GM12878 (cell line): ENCODE measurements around the gene HSBP1. TPM values are rescaled to one million over a fixed set of nuclear protein-coding genes. Genes with fewer than 3 reads are reported as not detected.

Experiments used
- ATAC-seq: fragments of 200-7000 bp; cut with Tn5 transposase; 3 replicates; pipeline ENCODE4 v1.9.1; 2020; ENCODE audit warnings: mild to moderate bottlenecking, moderate library complexity
- BruUV-seq: library from RNA; stranded (reverse); fragments of 400-500 nt; replicated peaks from 2 replicates; lab custom pipeline; 2021; lab: Mats Ljungman, UMichigan
- CTCF ChIA-PET: fragments of 300-600 bp; sonication (Branson Sonifier 250); formaldehyde crosslinking; extraction: SDS; loops from one replicate; lab custom pipeline; 2021; ENCODE audit warnings: inconsistent platforms; lab: Yijun Ruan, JAX
- POLR2A ChIA-PET: fragments of 350-600 bp; formaldehyde crosslinking; extraction: SDS; loops from one replicate; lab custom pipeline; 2021; ENCODE audit warnings: inconsistent platforms; lab: Charles Lee
- RAD21 ChIA-PET: fragments of 300-600 bp; sonication (Branson Sonifier 250); formaldehyde crosslinking; loops from one replicate; lab custom pipeline; 2023; ENCODE audit warnings: antibody characterized with exemption; ENCODE audit not compliant: unreplicated experiment; lab: Charles Lee
- SMC1A ChIA-PET: fragments of 300-600 bp; sonication (Branson Sonifier 250); formaldehyde crosslinking; loops from one replicate; lab custom pipeline; 2023; ENCODE audit not compliant: unreplicated experiment, uncharacterized antibody; lab: Charles Lee
- DNase-seq: peaks from one replicate; pipeline ENCODE4 v3.0.0-alpha.2; 2011; ENCODE audit warnings: low read depth, low spot score
- FAIRE-seq: peaks from 3 replicates; lab custom pipeline; 2011; peaks lifted over from hg19 to GRCh38; lab: Jason Lieb, UNC
- H2AFZ ChIP-seq: 2 replicates; pipeline ENCODE4 v1.6.0; 2011; ENCODE audit warnings: low read depth, low read length, control low read depth; ENCODE audit not compliant: control insufficient read depth
- H3K27ac ChIP-seq: 2 replicates; pipeline ENCODE4 v1.5.1; 2011; ENCODE audit warnings: control low read depth; ENCODE audit not compliant: control insufficient read depth, insufficient read depth
- H3K27me3 ChIP-seq, 2 experiments: replicated peaks in 1 of 2; 2 replicates each; pipeline versions ENCODE4 v1.6.0 to v1.6.1; 2011; ENCODE audit warnings: low read length in 1 of 2; ENCODE audit not compliant: control insufficient read depth in 2 of 2, insufficient read depth in 2 of 2
- H3K36me3 ChIP-seq, 2 experiments: 2 replicates each; pipeline ENCODE4 v1.5.1; 2011; ENCODE audit warnings: low read length in 1 of 2; ENCODE audit not compliant: control insufficient read depth in 2 of 2, insufficient read depth in 2 of 2
- H3K4me1 ChIP-seq: 2 replicates; pipeline ENCODE4 v1.6.1; 2011; ENCODE audit warnings: mild to moderate bottlenecking, low read length, moderate library complexity, mixed read lengths; ENCODE audit not compliant: control insufficient read depth, insufficient read depth
- H3K4me2 ChIP-seq: 2 replicates; pipeline ENCODE4 v1.6.0; 2011; ENCODE audit warnings: control low read depth; ENCODE audit not compliant: control insufficient read depth, insufficient read depth
- H3K4me3 ChIP-seq: fragments of 200-600 bp; sonication (generic); 2 replicates; pipeline ENCODE4 v1.5.1; 2016
- H3K79me2 ChIP-seq: 2 replicates; pipeline ENCODE4 v1.6.0; 2011; ENCODE audit warnings: low read length; ENCODE audit not compliant: control insufficient read depth, insufficient read depth
- H3K9ac ChIP-seq: 2 replicates; pipeline ENCODE4 v1.8.0; 2011; ENCODE audit warnings: low read length, control low read depth, mixed read lengths; ENCODE audit not compliant: control insufficient read depth, insufficient read depth
- H3K9me3 ChIP-seq: replicated peaks from 3 replicates; pipeline ENCODE4 v1.5.1; 2011; ENCODE audit warnings: mild to moderate bottlenecking, low read length; ENCODE audit not compliant: control insufficient read depth, insufficient read depth
- H4K20me1 ChIP-seq: 2 replicates; pipeline ENCODE4 v1.6.0; 2011; ENCODE audit not compliant: control insufficient read depth, insufficient read depth
- JUNB ChIP-seq: IDR thresholded peaks from 2 replicates; pipeline ENCODE4 v1.6.1; 2016; ENCODE audit warnings: antibody characterized with exemption, mild to moderate bottlenecking
- MTA3 ChIP-seq: IDR thresholded peaks from 2 replicates; pipeline ENCODE4 v1.6.1; 2012; ENCODE audit warnings: low read length, inconsistent platforms, borderline replicate concordance
- NFIC ChIP-seq: IDR thresholded peaks from 2 replicates; pipeline ENCODE4 v1.6.1; 2012; ENCODE audit warnings: low read depth, mild to moderate bottlenecking, inconsistent platforms, low read length, moderate library complexity
- NR2C1 ChIP-seq: fragments of 450-650 bp; IDR thresholded peaks from 2 replicates; pipeline ENCODE4 v1.6.1; 2017; ENCODE audit warnings: antibody characterized with exemption, mild to moderate bottlenecking, moderate library complexity
- RCOR1 ChIP-seq: conservative IDR thresholded peaks from 2 replicates; pipeline ENCODE4 v1.6.1; 2012; ENCODE audit warnings: low read depth, low read length, improper control_type of control experiment
- RUNX3 ChIP-seq: IDR thresholded peaks from 2 replicates; pipeline ENCODE4 v1.6.1; 2012; ENCODE audit warnings: low read length, inconsistent platforms
- WGBS: methylation state at CpG from one replicate; pipeline ENCODE4 v1.1.6; 2016; ENCODE audit warnings: low lambda C conversion rate; ENCODE audit not compliant: insufficient replicate concordance, insufficient coverage; ENCODE audit errors: missing lambda C conversion rate; 5-methylcytosine and 5-hydroxymethylcytosine counted together
- in situ Hi-C: fragments of 300-500 bp; cut with MboI; formaldehyde crosslinking; loops from 9 replicates; pipeline ENCODE4 v1.14.3; 2018; ENCODE audit warnings: mixed read lengths
- intact Hi-C: fragments of 100-400 bp; cut with micrococcal nuclease; formaldehyde crosslinking; loops from one replicate; pipeline ENCODE4 v1.14.2; 2022; ENCODE audit not compliant: unreplicated experiment
- polyA plus RNA-seq, 11 experiments: library from polyadenylated mRNA; depleted of rRNA in 4 of 11; unstranded in 6 of 11; stranded (reverse) in 5 of 11; fragments of >200 nt; fragmentation: Nextera tagmentation in 4 of 11; fragmentation: Illumina TruSeq in 1 of 11; extraction: Ambion mirVana in 4 of 11; extraction: Trizol in 1 of 11; gene quantifications; 1 replicate in 1 of 11; 2 replicates in 10 of 11; pipeline versions ENCODE4 v1.2.1 to v1.2.3, GENCODE V29; 2011 to 2016; ENCODE audit warnings: inconsistent platforms in 2 of 11, missing spikeins in 2 of 11, low read depth in 1 of 11
- total RNA-seq, 4 experiments: library from RNA; depleted of rRNA in 3 of 4; stranded (reverse); fragments of >200 nt in 3 of 4; fragmentation: Illumina TruSeq in 1 of 4; extraction: Trizol in 1 of 4; gene quantifications; 2 replicates each; pipeline versions ENCODE4 v1.2.1 to v1.2.3, GENCODE V29; 2013 to 2021
- TF ChIP-seq, protein P1 (sequence below): fragments of 450-650 bp; IDR thresholded peaks from 2 replicates; pipeline ENCODE4 v1.6.1; 2016; ENCODE audit warnings: mild to moderate bottlenecking
- TF ChIP-seq, protein P2 (sequence below): fragments of 450-650 bp; IDR thresholded peaks from 2 replicates; pipeline ENCODE4 v1.6.1; 2018; ENCODE audit warnings: borderline replicate concordance, mild to moderate bottlenecking; ENCODE audit not compliant: partially characterized antibody
- TF ChIP-seq, protein P3 (sequence below): fragments of 450-650 bp; formaldehyde crosslinking; IDR thresholded peaks from 2 replicates; pipeline ENCODE4 v1.5.0; 2022; ENCODE audit warnings: mild to moderate bottlenecking, missing genetic modification characterization

The HSBP1 gene
- total and polyA plus RNA-seq, 10 of the 15 experiments (the other 5 are each of a cell fraction or from before 2014, with no cell fraction given), result 26.6 to 263 (median 95.7) TPM

DNA sequence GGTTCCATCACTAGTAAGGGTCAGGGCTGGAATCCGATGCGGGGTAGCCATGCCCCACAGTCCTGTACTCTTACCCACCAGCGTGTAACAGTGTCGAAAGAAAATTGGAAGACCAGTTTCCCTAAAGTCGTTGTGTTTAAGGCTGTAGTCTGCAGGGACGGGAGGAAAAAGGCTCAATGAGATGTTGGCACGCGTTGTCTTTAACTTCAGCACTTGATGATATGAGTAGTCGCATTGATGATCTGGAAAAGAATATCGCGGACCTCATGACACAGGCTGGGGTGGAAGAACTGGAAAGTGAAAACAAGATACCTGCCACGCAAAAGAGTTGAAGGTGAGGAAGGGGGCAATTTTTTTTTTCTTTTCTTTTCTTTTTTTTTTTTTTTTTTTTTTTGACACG is 1.3 kb downstream of the HSBP1 start:
- H3K4me1 ChIP-seq, result peaks cover 8% of the 10 kb centered on the region; the same call in 1 of the 2 replicates
- 80% methylated on average over 12 of the region's 13 CpGs for WGBS
- H3K36me3 ChIP-seq, result peaks cover 0 to 11% of the 10 kb centered on the region in 2 experiments; a peak in 1 of 4 replicates
- FAIRE-seq (no peak), ATAC-seq (no peak), DNase-seq (no peak)
- SMC1A ChIA-PET, result interaction anchor here (1.3 kb wide), 1 partner anchor 15 kb away, joined by 3 read pairs; no protein-coding TSS in a partner anchor
- H3K4me3 ChIP-seq, result peak overlapping the region; percentile 96
- H3K9ac ChIP-seq, result peak overlapping the region; percentile 90
- H2AFZ ChIP-seq, result no peak overlapping the region
- peak overlapping the region; percentile 90 for H3K4me2 ChIP-seq
- TF ChIP-seq, protein P1, sequence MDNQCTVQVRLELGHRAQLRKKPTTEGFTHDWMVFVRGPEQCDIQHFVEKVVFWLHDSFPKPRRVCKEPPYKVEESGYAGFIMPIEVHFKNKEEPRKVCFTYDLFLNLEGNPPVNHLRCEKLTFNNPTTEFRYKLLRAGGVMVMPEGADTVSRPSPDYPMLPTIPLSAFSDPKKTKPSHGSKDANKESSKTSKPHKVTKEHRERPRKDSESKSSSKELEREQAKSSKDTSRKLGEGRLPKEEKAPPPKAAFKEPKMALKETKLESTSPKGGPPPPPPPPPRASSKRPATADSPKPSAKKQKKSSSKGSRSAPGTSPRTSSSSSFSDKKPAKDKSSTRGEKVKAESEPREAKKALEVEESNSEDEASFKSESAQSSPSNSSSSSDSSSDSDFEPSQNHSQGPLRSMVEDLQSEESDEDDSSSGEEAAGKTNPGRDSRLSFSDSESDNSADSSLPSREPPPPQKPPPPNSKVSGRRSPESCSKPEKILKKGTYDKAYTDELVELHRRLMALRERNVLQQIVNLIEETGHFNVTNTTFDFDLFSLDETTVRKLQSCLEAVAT, result peak; percentile 55
- TF ChIP-seq JUNB, result no peak
- CTCF ChIA-PET, result interaction anchor here (1.3 kb wide), 1 partner anchor 378 kb away, joined by 3 read pairs; the partner anchor contains the start of gene TAF1C
- H3K79me2 ChIP-seq, result peaks cover 19% of the 10 kb centered on the region
- in situ Hi-C loops, result no loop called here
- TSS peak; percentile 74 for BruUV-seq
- intact Hi-C loops, result no loop called here
- RAD21 ChIA-PET, result interaction anchor here (0.7 kb wide), 1 partner anchor 23 kb away, joined by 3 read pairs; no protein-coding TSS in a partner anchor
- H3K27ac ChIP-seq, result no peak overlapping the region
- H3K9me3 ChIP-seq, result no peaks in the 10 kb centered on the region
- no peaks in the 10 kb centered on the region for H3K27me3 ChIP-seq
- POLR2A ChIA-PET, result interaction anchor here (0.7 kb wide), 1 partner anchor 222 kb away, joined by 5 read pairs; no protein-coding TSS in a partner anchor
- peaks cover 3% of the 10 kb centered on the region; the same call in 1 of the 2 replicates for H4K20me1 ChIP-seq

DNA sequence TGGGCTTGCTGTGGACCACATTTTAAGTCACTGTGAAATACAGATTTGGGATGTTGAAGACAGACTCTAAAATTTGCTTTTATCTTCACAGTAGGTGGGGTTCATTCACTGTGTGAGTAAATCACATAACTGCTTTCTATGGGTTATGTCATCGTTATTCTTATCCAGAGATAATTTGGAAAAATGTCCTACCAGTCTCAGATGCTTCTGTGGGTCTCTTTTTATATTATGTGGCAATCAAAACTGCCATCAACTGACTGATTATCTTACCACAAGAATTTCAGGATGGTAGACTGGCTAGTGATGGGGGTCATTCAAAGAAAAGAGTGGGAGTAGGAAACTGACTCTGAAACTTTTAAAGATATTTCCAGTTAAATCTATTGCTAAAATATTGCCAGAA is 3.1 kb downstream of the HSBP1 start:
- WGBS, result 95% methylated on average over 1 of the region's 1 CpG
- POLR2A ChIA-PET, result no interaction called here
- TF ChIP-seq NFIC, result no peak
- TF ChIP-seq, protein P2, sequence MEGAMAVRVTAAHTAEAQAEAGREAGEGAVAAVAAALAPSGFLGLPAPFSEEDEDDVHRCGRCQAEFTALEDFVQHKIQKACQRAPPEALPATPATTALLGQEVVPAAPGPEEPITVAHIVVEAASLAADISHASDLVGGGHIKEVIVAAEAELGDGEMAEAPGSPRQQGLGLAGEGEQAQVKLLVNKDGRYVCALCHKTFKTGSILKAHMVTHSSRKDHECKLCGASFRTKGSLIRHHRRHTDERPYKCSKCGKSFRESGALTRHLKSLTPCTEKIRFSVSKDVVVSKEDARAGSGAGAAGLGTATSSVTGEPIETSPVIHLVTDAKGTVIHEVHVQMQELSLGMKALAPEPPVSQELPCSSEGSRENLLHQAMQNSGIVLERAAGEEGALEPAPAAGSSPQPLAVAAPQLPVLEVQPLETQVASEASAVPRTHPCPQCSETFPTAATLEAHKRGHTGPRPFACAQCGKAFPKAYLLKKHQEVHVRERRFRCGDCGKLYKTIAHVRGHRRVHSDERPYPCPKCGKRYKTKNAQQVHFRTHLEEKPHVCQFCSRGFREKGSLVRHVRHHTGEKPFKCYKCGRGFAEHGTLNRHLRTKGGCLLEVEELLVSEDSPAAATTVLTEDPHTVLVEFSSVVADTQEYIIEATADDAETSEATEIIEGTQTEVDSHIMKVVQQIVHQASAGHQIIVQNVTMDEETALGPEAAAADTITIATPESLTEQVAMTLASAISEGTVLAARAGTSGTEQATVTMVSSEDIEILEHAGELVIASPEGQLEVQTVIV, result no peak
- no peak for TF ChIP-seq NR2C1
- no peak for TF ChIP-seq MTA3
- TF ChIP-seq RCOR1, result no peak
- TF ChIP-seq, protein P3, sequence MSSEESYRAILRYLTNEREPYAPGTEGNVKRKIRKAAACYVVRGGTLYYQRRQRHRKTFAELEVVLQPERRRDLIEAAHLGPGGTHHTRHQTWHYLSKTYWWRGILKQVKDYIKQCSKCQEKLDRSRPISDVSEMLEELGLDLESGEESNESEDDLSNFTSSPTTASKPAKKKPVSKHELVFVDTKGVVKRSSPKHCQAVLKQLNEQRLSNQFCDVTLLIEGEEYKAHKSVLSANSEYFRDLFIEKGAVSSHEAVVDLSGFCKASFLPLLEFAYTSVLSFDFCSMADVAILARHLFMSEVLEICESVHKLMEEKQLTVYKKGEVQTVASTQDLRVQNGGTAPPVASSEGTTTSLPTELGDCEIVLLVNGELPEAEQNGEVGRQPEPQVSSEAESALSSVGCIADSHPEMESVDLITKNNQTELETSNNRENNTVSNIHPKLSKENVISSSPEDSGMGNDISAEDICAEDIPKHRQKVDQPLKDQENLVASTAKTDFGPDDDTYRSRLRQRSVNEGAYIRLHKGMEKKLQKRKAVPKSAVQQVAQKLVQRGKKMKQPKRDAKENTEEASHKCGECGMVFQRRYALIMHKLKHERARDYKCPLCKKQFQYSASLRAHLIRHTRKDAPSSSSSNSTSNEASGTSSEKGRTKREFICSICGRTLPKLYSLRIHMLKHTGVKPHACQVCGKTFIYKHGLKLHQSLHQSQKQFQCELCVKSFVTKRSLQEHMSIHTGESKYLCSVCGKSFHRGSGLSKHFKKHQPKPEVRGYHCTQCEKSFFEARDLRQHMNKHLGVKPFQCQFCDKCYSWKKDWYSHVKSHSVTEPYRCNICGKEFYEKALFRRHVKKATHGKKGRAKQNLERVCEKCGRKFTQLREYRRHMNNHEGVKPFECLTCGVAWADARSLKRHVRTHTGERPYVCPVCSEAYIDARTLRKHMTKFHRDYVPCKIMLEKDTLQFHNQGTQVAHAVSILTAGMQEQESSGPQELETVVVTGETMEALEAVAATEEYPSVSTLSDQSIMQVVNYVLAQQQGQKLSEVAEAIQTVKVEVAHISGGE (CRISPR knock-in tag), result no peak
- no peak for TF ChIP-seq RUNX3

More for the DNA sequence above, 3.1 kb downstream of the HSBP1 start:
- H2AFZ ChIP-seq, result no peak overlapping the region
- no peaks in the 10 kb centered on the region for H3K9me3 ChIP-seq
- no peak overlapping the region for H3K4me3 ChIP-seq
- DNase-seq (no peak), FAIRE-seq (no peak), ATAC-seq (no peak)
- peaks cover 19% of the 10 kb centered on the region for H3K79me2 ChIP-seq
- peaks cover 0 to 11% of the 10 kb centered on the region in 2 experiments; a peak in 1 of 4 replicates for H3K36me3 ChIP-seq
- in situ Hi-C loops (no loop called here), intact Hi-C loops (no loop called here)
- no peaks in the 10 kb centered on the region for H3K27me3 ChIP-seq
- TSS peak; percentile 15 for BruUV-seq
- H4K20me1 ChIP-seq, result peaks cover 3% of the 10 kb centered on the region; the same call in 1 of the 2 replicates
- H3K9ac ChIP-seq, result no peak overlapping the region
- no peak overlapping the region for H3K27ac ChIP-seq
- RAD21 ChIA-PET, result no interaction called here
- CTCF ChIA-PET, result no interaction called here
- SMC1A ChIA-PET, result interaction anchor here (0.6 kb wide), 1 partner anchor 1868 kb away, joined by 3 read pairs; no protein-coding TSS in a partner anchor
- H3K4me1 ChIP-seq, result peaks cover 8% of the 10 kb centered on the region; the same call in 1 of the 2 replicates
- H3K4me2 ChIP-seq, result no peak overlapping the region
